A673 (cell line): ENCODE results near the gene LRRC23.

Experiments used
- CTCF ChIP-seq: fragments of 300-800, 200-600 bp; sonication (generic); conservative IDR thresholded peaks from 2 replicates; pipeline ENCODE4 v1.5.1; 2017; ENCODE audit warnings: low read depth, mild to moderate bottlenecking, antibody characterized with exemption, low read length, moderate library complexity, mixed read lengths
- EZH2 ChIP-seq: fragments of 200-600 bp; sonication (generic); IDR thresholded peaks from 2 replicates; pipeline ENCODE4 v1.6.1; 2017; ENCODE audit warnings: borderline replicate concordance, low read depth, mild to moderate bottlenecking, mixed read lengths, antibody characterized with exemption, low read length; ENCODE audit not compliant: poor library complexity, severe bottlenecking

- no peak for TF ChIP-seq CTCF
- TF ChIP-seq EZH2: no peak
Measured at GRCh38 chr12:6916426-6917200, 12.0 kb downstream of the LRRC23 start.
